Measurements from ENCODE around the gene ACTN4. TPM values are rescaled to one million over a fixed set of nuclear protein-coding genes. Genes with fewer than 3 reads are reported as not detected.

Gene ACTN4
- total RNA-seq, 1 donor from 2014 or later: 454 TPM

DNA sequence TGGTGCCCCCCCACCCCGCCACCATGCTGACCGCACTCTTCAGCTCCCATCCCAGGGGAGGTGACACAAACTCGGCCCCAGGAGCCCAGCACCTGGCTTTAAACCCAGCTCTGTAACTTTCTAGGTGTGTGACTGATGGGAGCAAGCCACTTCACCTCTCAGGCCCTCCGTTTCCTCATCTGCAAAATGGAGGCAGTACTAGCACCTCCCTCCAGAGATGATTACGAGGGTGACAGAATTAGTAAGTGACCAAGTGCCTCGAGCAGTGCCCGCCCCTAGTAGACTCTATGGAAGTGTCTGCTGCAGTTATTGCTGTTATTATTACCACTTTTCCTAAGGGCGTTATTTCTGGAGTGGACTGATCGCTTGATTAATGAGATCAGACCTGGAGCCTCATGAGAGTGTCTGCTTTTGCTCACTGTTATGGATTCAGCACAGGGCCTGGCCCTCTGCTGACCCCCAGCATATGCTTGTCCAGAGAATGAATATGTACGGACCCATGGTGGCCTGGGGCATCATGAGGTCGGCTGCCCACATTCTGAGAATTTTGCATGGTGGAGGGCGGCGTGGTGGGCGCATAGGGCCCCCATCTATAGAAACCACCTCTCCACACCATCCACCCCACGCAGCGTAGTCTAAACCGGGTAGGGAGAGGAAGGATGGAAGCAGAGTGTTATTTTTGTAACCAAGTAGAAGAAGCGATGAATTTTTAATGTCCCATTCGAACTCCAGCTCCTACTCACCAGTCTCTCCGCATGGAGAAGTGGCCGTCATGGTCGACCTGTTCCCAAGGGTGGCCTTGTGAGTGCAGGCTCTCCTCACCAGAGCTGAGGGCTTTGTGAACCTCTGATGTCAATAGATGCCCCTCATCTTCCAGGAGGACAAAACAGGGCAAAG, 48.6 kb downstream of the ACTN4 start:
- Histone ChIP-seq H3K27me3 (ENCODE audit: low read depth) (no peaks in the 10 kb centered on the region), H3K27ac (peak overlapping the region; percentile 79), H3K4me1 (peaks cover 100% of the 10 kb centered on the region), H3K36me3 (peaks cover 41% of the 10 kb centered on the region), H3K9me3 (no peaks in the 10 kb centered on the region), H3K4me3 (no peak overlapping the region)
- TF ChIP-seq, protein P1, sequence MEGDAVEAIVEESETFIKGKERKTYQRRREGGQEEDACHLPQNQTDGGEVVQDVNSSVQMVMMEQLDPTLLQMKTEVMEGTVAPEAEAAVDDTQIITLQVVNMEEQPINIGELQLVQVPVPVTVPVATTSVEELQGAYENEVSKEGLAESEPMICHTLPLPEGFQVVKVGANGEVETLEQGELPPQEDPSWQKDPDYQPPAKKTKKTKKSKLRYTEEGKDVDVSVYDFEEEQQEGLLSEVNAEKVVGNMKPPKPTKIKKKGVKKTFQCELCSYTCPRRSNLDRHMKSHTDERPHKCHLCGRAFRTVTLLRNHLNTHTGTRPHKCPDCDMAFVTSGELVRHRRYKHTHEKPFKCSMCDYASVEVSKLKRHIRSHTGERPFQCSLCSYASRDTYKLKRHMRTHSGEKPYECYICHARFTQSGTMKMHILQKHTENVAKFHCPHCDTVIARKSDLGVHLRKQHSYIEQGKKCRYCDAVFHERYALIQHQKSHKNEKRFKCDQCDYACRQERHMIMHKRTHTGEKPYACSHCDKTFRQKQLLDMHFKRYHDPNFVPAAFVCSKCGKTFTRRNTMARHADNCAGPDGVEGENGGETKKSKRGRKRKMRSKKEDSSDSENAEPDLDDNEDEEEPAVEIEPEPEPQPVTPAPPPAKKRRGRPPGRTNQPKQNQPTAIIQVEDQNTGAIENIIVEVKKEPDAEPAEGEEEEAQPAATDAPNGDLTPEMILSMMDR (IDR thresholded peaks at IDR 0.05): no peak
- no peak for ATAC-seq
- no peak for DNase-seq
- intact Hi-C loops (cut with DNase I): no loop called here

DNA sequence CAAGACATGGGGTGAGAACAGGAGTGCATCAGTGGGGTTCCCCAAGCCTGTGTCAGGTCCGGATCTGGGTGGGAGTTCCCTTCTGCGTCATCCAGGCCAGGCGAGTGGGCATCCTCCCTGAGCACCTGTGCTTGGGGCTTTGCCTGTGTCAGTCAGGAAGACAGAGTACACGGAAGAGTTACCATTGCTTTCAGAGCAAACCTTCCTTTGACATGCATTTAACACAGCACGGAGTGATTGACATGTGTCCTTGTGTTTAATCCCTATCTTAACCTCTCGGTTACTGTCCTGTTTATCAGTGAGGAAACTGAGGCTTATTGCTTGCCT, 49.2 kb downstream of the ACTN4 start:
- Histone ChIP-seq H3K27me3 (ENCODE audit: low read depth) (no peaks in the 10 kb centered on the region), H3K36me3 (peaks cover 47% of the 10 kb centered on the region), H3K4me1 (peaks cover 100% of the 10 kb centered on the region), H3K4me3 (no peak overlapping the region), H3K27ac (peak overlapping the region; percentile 28), H3K9me3 (no peaks in the 10 kb centered on the region)
- no peak for ATAC-seq
- intact Hi-C loops (cut with DNase I): no loop called here
- no peak for DNase-seq
- TF ChIP-seq, protein P1 (IDR thresholded peaks at IDR 0.05): no peak

DNA sequence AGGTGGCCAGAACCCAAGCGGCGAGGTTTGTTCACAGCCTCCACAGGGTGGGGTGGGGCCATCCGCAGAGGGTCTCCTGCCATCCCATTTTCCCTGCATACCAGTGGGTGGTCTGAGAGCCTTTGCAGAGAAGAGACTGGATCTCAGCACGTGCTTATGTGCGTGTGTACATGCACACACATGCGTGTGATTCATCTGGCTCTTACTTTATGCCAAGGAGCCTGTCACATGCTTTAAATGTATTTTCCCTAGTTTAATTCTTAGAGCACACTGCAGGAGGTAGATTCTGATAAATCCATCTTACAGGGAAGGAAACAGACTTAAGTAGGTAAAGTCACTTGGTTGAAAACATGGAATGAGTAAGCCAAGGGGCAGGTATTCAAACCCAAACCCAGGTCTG, 49.7 kb downstream of the ACTN4 start:
- Histone ChIP-seq H3K4me3 (no peak overlapping the region), H3K4me1 (peaks cover 100% of the 10 kb centered on the region), H3K36me3 (peaks cover 52% of the 10 kb centered on the region), H3K9me3 (no peaks in the 10 kb centered on the region), H3K27me3 (ENCODE audit: low read depth) (no peaks in the 10 kb centered on the region), H3K27ac (peak overlapping the region; percentile 28)
- intact Hi-C loops (cut with DNase I): no loop called here
- TF ChIP-seq, protein P1 (IDR thresholded peaks at IDR 0.05): no peak
- no peak for DNase-seq
- no peak for ATAC-seq

DNA sequence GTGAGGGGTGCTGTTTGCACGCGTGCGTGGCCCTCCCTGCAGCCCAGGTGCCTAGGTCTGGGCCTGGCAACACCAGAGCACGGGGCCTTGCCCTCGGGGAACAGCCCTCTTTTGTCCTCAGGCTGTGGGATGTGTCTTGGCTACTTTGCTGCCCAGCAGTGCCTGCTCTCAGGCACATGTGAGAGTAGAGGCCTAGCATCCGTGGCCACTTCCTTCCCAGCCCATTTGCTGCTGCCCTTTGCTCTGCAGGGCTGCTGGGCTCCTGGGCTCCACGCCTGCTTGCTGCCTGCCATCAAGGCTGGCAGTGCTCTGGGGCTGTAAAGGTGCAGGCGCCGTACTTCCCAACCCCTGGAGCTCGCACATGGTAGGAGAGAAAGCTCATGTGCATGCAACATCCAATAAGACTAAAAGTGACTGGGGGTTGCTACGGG, 50.2 kb downstream of the ACTN4 start:
- Histone ChIP-seq H3K9me3 (no peaks in the 10 kb centered on the region), H3K36me3 (peaks cover 52% of the 10 kb centered on the region), H3K27me3 (ENCODE audit: low read depth) (no peaks in the 10 kb centered on the region), H3K4me1 (peaks cover 96% of the 10 kb centered on the region), H3K27ac (peak overlapping the region; percentile 28), H3K4me3 (no peak overlapping the region)
- ATAC-seq (no peak), DNase-seq (no peak)
- intact Hi-C loops (cut with DNase I): no loop called here
- TF ChIP-seq, protein P1 (IDR thresholded peaks at IDR 0.05): no peak

DNA sequence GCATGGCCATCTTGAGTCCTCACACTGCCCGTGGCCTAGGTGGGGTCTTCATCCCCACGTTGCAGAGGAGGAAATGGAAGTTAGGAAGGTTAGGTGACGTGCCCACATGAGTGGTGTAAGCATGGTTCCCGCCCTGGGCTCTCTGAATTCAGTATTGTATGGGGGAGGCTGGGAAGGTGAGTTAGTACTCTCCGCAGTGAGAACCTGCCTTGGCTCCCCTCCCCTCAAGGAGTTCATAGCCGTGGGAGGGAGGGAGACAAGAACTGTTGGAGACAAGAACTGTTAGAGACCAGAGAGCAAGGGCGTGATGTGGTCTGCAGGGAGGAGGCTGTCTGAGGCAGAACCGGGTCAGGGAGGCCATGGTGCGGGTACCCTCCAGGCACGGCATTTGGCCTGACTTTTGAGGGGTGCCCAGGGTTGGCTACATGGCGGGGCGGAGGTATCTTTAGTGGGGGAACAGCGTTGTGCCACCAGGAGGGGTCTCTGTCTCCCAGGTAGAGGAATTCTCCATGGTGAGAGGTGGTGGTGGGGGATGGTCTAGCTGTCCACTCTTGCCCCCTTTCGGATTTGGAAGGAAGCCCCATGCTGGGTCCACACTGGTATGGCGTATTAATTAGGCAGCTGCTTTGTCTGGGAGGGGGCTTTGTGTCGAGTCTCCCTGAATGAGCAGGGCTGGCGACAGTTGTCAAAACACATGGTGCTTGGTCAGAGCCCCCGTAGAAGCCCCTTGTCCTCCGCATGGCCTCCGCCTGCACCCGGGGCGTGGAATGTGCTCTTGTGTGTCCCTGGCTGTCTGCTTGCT, 51.0 kb downstream of the ACTN4 start:
- peaks cover 58% of the 10 kb centered on the region for H3K36me3 ChIP-seq
- DNase-seq (no peak), ATAC-seq (no peak)
- H3K4me3 ChIP-seq: no peak overlapping the region
- H3K9me3 ChIP-seq: no peaks in the 10 kb centered on the region
- no peaks in the 10 kb centered on the region for H3K27me3 ChIP-seq (ENCODE audit: low read depth)
- peak overlapping the region; percentile 53 for H3K27ac ChIP-seq
- intact Hi-C loops (cut with DNase I): no loop called here
- peaks cover 88% of the 10 kb centered on the region for H3K4me1 ChIP-seq
- TF ChIP-seq, protein P1 (IDR thresholded peaks at IDR 0.05): no peak
